ENCODE data around the gene MCU. TPM values are rescaled to one million over a fixed set of nuclear protein-coding genes. Genes with fewer than 3 reads are reported as not detected.

The MCU gene
- total RNA-seq, 1 donor from 2014 or later = 44.7 TPM

- Histone ChIP-seq H3K27me3 (no peaks in the 10 kb centered on the region), H3K4me1 (no peaks in the 10 kb centered on the region), H3K4me3 (no peak overlapping the region), H3K36me3 (no peaks in the 10 kb centered on the region), H3K27ac (no peak overlapping the region), H3K9me3 (no peaks in the 10 kb centered on the region)
- no peak for TF ChIP-seq CTCF (IDR thresholded peaks at IDR 0.05)
- TF ChIP-seq POLR2AphosphoS5 (IDR thresholded peaks at IDR 0.05; ENCODE audit: insufficient read depth in 1 of 2, low read depth in 1 of 2) = no peak
- TF ChIP-seq POLR2A (IDR thresholded peaks at IDR 0.05) = no peak
- intact Hi-C loops (cut with DNase I) = no loop called here
- no peak for DNase-seq (ENCODE audit: extremely low spot score in 2 of 2)
Measured at GRCh38 chr10:72850861-72851260, 158.9 kb downstream of the MCU start.

DNA sequence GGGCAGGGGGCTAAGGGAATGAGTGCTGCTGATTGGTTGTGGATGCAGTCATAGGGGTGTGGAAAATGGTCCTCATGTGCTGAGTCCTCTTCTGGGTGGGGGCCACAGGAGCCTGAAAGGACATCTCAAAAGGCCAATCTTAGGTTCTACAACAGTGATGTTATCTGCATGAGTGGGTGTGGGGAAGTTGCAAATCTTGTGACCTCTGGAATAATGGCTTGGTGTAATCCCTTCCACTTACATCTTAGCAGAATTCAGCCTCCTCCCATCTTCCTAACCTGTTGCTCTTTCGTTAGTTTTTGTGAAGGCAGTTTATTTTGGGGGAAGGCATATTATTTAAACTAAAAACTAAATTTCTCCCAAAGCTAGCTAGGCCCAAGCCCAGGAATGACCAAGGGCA, 159.6 kb downstream of the MCU start:
- intact Hi-C loops (cut with DNase I) = no loop called here
- TF ChIP-seq POLR2A (IDR thresholded peaks at IDR 0.05) (no peak), CTCF (IDR thresholded peaks at IDR 0.05) (no peak), POLR2AphosphoS5 (IDR thresholded peaks at IDR 0.05; ENCODE audit: insufficient read depth in 1 of 2, low read depth in 1 of 2) (no peak)
- H3K4me1 ChIP-seq = no peaks in the 10 kb centered on the region
- H3K27ac ChIP-seq = no peak overlapping the region
- H3K27me3 ChIP-seq = no peaks in the 10 kb centered on the region
- H3K9me3 ChIP-seq = no peaks in the 10 kb centered on the region
- H3K4me3 ChIP-seq = no peak overlapping the region
- H3K36me3 ChIP-seq = no peaks in the 10 kb centered on the region
- DNase-seq (ENCODE audit: extremely low spot score in 2 of 2) = no peak

DNA sequence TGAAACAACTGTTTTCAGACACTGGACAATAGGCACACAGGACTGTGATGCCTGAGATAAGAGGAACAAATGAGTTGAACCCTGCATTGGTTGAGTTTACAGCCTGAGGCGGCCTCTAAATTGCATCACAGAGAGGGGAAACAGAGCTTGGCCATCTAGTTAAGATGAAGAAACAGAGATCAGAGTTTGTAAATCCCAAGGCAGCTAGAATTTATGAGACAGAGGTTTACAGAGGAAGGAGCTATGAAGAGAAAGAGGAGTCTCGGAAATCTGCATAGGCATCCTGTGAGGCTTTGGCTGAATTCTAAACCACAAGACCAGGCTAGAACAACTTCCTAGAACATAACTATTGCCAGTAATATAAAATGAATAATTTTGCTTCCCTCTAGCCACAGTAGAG, 160.6 kb downstream of the MCU start:
- Histone ChIP-seq H3K27me3 (no peaks in the 10 kb centered on the region), H3K4me3 (no peak overlapping the region), H3K4me1 (no peaks in the 10 kb centered on the region), H3K27ac (no peak overlapping the region), H3K36me3 (no peaks in the 10 kb centered on the region), H3K9me3 (no peaks in the 10 kb centered on the region)
- no peak for DNase-seq (ENCODE audit: extremely low spot score in 2 of 2)
- intact Hi-C loops (cut with DNase I) = no loop called here
- TF ChIP-seq POLR2AphosphoS5 (IDR thresholded peaks at IDR 0.05; ENCODE audit: insufficient read depth in 1 of 2, low read depth in 1 of 2) = no peak

DNA sequence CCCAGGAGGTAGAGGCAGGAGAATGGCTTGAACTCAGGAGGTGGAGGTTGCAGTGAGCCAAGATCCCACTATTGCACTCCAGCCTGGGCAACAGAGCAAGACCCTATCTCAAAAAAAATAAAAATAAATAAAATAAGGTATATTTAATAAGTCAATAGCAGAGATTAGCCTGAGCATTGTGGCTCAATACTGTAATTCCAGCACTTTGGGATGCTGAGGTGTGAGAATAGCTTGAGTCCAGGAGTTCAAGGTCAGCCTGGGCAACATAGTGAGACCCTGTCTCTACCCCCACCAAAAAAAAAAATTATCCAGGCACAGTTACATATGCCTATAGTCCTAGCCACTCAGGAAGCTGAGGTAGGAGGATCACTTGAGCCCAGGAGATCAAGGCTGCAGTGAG, 163.2 kb downstream of the MCU start:
- H3K4me1 ChIP-seq = no peaks in the 10 kb centered on the region

GRCh38 chr10:72855790-72856189, 163.8 kb downstream of the MCU start:
- H3K36me3 ChIP-seq = peaks cover 0 to 5% of the 10 kb centered on the region in 2 donors
- intact Hi-C loops (cut with DNase I) = no loop called here
- H3K4me1 ChIP-seq = no peaks in the 10 kb centered on the region
- H3K9me3 ChIP-seq = no peaks in the 10 kb centered on the region
- DNase-seq (ENCODE audit: extremely low spot score in 2 of 2) = no peak
- TF ChIP-seq CTCF (IDR thresholded peaks at IDR 0.05) (no peak), POLR2AphosphoS5 (IDR thresholded peaks at IDR 0.05; ENCODE audit: insufficient read depth in 1 of 2, low read depth in 1 of 2) (no peak), POLR2A (IDR thresholded peaks at IDR 0.05) (no peak)
- H3K27ac ChIP-seq = no peak overlapping the region
- H3K27me3 ChIP-seq = no peaks in the 10 kb centered on the region
- H3K4me3 ChIP-seq = no peak overlapping the region

More for the DNA sequence above, 163.2 kb downstream of the MCU start:
- intact Hi-C loops (cut with DNase I) = no loop called here
- H3K27me3 ChIP-seq = no peaks in the 10 kb centered on the region
- DNase-seq (ENCODE audit: extremely low spot score in 2 of 2) = no peak
- H3K4me3 ChIP-seq = no peak overlapping the region
- H3K36me3 ChIP-seq = no peaks in the 10 kb centered on the region
- H3K9me3 ChIP-seq = no peaks in the 10 kb centered on the region
- H3K27ac ChIP-seq = no peak overlapping the region
- TF ChIP-seq CTCF (IDR thresholded peaks at IDR 0.05) = no peak
- no peak for TF ChIP-seq POLR2AphosphoS5 (IDR thresholded peaks at IDR 0.05; ENCODE audit: insufficient read depth in 1 of 2, low read depth in 1 of 2)
- TF ChIP-seq POLR2A (IDR thresholded peaks at IDR 0.05) = no peak

- no peaks in the 10 kb centered on the region for H3K9me3 ChIP-seq
- H3K36me3 ChIP-seq = peaks cover 0 to 12% of the 10 kb centered on the region in 2 donors
- H3K27ac ChIP-seq = no peak overlapping the region
- intact Hi-C loops (cut with DNase I) = no loop called here
- TF ChIP-seq CTCF (IDR thresholded peaks at IDR 0.05) (no peak), POLR2AphosphoS5 (IDR thresholded peaks at IDR 0.05; ENCODE audit: insufficient read depth in 1 of 2, low read depth in 1 of 2) (no peak), POLR2A (IDR thresholded peaks at IDR 0.05) (no peak)
- no peaks in the 10 kb centered on the region for H3K4me1 ChIP-seq
- DNase-seq (ENCODE audit: extremely low spot score in 2 of 2) = no peak
- no peaks in the 10 kb centered on the region for H3K27me3 ChIP-seq
- no peak overlapping the region for H3K4me3 ChIP-seq
Measured at GRCh38 chr10:72858067-72858466, 166.1 kb downstream of the MCU start.
